Activated T-cell treated with anti-CD3 and anti-CD28 coated beads for 1 hour (primary cell): ENCODE measurements around the gene STAG3.
"Not testable (repeated sequence)": the region's sequence is repeated elsewhere in the genome, so short reads cannot be mapped to it uniquely, and the experiment has no call there.

Experiments
- DNase-seq: peaks from one replicate; pipeline ENCODE4 v3.0.0-alpha.2; 2020; ENCODE audit warnings: low read depth

Gene STAG3, protein sequence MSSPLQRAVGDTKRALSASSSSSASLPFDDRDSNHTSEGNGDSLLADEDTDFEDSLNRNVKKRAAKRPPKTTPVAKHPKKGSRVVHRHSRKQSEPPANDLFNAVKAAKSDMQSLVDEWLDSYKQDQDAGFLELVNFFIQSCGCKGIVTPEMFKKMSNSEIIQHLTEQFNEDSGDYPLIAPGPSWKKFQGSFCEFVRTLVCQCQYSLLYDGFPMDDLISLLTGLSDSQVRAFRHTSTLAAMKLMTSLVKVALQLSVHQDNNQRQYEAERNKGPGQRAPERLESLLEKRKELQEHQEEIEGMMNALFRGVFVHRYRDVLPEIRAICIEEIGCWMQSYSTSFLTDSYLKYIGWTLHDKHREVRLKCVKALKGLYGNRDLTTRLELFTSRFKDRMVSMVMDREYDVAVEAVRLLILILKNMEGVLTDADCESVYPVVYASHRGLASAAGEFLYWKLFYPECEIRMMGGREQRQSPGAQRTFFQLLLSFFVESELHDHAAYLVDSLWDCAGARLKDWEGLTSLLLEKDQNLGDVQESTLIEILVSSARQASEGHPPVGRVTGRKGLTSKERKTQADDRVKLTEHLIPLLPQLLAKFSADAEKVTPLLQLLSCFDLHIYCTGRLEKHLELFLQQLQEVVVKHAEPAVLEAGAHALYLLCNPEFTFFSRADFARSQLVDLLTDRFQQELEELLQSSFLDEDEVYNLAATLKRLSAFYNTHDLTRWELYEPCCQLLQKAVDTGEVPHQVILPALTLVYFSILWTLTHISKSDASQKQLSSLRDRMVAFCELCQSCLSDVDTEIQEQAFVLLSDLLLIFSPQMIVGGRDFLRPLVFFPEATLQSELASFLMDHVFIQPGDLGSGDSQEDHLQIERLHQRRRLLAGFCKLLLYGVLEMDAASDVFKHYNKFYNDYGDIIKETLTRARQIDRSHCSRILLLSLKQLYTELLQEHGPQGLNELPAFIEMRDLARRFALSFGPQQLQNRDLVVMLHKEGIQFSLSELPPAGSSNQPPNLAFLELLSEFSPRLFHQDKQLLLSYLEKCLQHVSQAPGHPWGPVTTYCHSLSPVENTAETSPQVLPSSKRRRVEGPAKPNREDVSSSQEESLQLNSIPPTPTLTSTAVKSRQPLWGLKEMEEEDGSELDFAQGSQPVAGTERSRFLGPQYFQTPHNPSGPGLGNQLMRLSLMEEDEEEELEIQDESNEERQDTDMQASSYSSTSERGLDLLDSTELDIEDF

DNA sequence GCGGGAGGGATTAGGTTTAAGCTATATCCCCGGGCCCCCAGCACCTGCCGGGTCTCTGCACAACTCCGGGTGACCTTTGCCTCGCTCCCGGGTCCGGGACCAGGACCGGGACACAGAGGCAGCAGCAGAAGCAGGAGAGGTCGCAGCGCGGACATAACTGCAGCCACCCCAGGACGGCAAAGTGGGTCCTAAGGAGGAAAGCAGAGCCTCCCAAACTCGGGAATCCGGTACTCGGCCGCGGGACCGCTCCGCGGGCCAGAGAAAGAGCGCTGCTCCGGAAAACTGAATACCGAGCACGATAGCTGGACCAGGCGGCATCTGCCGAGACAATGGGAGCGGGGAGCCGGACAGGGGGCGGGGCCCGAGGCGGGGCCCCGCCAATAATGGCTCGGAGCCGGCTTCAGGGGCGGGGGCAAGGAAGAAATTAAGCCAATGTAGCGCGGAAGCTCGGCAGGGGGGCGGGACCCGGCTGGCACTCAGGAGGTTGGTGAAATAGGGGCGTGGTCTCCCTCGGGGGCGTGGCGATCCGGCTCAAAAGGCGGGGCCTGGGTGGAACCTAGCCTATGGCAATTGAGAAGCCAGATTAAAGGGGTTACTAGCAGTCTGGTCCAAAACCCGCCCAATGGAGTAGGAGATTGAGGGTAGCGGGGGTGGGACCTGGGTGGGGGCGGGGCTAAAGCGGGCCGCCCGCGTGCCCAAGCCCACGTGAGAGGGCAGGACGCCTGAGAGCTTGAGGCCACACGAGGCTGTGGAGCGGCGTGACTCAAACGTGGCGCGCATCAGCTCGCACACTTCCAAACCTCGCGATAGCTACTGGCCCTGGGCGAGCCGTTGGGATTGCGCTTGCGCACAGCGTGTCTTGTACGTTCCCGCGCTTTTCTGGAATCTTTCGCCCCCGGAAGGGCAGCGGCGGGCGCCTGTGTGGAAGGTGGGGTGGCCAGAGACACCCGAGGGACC lies at the start of gene STAG3, which contains the start of gene GPC2:
Gene STAG3 (plus strand): TSS at position 874 of the 957 bp plus-strand sequence. CDS start 2,639 bp downstream, outside the sequence.
Gene GPC2 (minus strand): TSS at position 337 of the 957 bp plus-strand sequence. CDS start 182 bp downstream, at position 155.
- DNase-seq, result peak; percentile 96

DNA sequence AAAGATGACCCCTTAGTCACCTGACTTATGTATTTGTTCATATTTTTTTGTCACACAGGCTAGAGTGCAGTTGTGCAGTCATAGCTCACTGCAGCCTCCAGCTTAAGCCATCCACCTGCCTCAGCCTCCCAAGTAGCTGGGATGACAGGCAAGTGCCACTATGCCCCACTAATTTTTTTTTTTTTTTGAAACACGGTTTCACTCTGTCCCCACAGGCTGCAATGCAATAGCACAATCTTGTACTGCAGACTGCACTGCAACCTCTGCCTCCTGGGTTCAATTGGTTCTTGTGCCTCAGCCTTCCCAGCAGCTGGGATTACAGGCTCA lies 49.1 kb upstream of the STAG3 start:
- DNase-seq, result no peak

DNA sequence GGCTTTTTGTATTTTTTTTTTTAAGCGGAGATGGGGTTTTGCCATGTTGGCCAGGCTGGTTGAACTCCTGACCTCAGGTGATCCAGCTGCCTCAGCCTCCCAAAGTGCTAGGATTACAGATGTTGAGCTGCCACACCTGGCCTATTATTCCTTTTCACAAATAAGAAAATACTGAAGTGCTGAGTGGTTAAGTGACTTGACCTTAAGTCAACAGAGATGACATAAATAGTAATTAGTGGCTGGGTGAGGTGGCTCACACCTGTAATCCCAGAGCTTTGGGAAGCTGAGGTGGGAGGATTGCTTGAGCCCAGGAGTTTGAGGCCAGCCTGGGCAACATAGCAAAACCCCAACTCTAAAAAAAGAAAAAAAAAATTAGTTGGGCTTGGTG lies 47.5 kb upstream of the STAG3 start:
- not testable (repeated sequence) for DNase-seq

DNA sequence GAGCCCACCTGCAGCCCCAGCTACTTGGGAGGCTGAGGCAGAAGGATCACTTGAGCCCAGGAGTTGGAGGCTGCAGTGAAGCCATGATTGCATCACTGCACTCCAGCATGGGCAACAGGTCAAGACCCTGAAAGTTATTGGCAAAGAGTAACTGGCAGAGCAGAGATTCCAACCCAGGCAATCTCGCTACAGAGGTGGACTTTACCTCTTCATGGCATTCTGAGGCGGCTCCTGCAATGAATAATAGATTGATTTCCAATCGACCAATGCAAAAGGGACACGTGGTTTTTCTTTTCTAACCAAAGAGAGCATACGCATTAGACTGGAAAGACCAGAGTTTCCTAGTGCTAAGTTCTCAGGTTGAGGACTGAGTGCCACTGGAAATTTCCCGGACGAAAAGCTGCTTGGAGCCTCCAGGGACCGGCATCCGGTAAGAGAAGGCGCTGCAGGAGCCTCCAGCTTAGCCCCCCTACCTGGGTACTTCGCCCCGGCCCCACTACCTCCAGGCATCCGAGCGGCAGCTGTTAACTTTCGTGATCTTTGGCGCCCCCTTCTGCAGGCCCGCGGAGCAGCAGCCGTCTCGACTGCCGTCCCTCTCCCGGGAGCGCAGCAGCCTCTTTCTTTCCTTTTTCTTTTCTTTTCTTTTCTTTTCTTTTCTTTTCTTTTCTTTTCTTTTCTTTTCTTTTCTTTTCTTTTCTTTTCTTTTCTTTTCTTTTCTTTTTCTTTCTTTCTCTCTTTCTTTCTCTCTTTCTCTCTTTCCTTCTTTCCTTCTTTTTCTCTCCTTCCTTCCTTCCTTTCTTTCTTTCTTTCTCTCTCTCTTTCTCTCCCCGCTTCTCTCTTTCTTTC lies 46.9 kb upstream of the STAG3 start:
- DNase-seq, result peak; percentile 80

DNA sequence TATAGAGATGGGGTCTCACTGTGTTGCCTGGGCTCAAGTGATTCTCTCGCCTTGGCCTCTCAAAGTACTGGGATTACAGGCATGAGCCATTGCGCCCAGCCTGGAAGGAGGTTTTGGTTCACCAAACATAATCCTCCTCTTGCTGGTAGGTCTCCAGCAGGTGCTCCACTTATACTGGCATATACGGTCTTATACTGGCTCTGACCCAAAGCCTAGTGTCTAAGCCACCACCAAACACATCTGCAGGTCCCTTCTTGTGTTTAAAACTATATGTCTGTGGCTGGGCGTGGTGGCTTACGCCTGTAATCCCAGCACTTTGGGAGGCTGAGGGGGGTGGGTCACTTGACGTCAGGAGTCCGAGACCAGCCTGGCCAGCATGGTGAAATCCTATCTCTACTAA lies 45.6 kb upstream of the STAG3 start:
- no peak for DNase-seq

DNA sequence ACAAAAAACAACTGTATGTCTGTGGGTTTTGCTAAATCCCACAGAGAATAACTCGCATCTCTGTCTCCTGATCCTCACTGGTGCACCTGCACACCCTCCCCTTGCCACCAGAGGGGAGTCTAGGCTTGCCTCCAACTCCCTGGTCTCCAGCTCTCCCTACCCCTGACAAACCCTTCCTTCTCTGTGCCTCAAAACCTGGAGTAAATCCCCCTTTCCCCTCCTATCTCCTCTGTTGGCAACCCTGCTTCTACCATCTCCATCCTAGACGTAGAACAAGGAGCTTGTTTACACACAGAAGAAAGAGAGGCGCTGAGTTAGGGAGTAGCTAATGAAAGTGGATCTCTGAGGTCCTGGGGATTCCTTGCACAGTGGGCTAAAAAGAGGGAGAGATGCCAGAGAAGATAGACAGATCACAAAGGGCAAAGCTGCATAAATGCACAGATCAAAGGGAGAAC lies 45.0 kb upstream of the STAG3 start:
- DNase-seq, result peak; percentile 52

DNA sequence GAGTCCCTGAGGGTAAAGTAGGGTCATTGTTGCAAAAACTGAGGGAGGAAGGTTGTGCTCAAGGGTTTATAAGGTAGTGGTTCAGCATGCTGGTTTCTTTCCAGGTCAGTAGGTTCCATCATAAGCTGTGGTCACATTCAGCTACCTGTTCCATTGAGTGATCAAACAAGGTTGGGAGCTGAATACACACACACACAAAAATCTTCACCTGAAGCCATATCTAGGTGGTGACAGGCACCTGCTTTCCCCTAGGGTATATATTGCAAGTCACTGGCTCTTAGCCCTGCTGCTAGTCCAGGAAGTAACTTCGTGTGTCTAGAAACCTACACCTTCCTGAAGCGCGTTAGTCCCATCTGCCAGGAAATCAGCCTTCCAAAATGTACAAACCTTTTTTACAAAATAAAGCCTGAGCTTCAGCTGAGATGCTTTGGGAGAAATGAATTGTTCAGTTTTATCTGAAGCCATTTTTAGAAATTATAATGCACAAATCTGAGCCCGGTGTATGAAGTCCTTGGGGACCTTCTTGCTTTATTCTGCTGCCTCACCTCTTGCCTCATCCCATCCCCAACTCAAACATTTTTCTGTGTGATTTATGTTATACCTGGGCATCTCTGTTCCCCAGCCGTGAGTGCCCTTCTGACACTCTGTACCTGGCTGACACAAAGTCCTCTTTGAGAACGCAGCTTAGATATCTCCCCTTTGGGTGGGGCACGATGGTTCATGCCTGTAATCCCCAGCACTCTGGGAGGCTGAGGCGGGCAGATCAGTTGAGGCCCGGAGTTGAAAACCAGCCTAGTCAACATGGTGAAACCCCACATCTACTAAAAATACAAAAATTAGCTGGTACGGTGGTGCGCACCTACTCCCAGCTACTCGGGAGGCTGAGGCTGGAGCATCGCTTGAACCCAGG lies 39.6 kb upstream of the STAG3 start:
- no peak for DNase-seq

DNA sequence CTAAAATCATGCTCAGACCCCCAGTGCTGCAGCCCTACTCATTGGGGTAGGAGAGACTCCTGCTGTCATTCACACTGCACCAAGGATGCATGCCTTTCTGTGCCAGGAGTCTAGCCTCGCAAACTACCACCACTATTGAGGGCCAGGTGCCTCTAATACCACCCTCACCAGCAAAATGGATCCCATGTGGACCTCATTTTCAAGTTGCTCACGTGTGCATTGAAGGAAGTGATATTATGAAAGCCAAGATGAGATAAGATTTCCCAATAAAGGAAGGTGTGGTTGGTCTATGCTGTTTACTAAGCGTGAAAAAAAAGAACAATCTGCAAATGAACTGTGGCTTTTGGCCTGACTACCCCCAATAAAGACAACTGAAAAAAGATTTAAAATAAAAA lies 36.2 kb upstream of the STAG3 start:
- DNase-seq, result no peak

DNA sequence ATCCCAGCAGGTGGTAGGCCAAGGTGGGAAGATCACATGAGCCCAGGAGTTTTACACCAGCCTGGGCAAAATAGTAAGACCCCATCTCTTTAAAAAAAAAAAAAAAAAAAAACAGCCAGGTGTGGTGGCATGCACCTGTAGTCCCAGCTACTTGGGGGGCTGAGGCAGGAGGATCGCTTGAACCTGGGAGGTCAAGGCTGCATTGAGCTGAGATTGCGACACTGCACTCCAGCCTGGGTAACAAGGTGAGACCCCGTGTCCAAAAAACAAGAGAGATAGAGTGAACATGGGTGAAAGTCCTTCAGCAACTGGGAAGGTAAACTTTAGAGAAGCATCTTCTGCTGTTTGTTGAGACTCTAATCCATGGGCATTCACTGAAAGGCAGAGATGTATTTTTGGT lies 35.3 kb upstream of the STAG3 start:
- DNase-seq, result no peak

DNA sequence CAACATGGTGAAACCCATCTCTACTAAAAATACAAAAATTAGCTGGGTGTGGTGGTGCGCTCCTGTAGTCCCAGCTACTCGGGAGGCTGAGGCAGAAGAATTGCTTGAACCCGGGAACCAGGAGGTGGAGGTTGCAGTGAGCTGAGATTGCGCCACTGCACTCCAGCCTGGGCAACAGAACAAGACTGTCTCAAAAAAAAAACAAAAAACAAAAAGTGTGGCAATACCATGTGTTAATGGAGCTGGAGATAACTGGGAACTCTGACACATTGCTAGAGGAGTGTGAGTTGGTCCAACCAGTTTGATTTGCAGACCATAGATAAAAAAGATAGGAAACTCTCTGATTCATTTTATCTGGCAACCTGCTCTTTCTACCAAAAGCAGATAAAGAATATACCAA lies 31.4 kb upstream of the STAG3 start:
- not testable (repeated sequence) for DNase-seq

DNA sequence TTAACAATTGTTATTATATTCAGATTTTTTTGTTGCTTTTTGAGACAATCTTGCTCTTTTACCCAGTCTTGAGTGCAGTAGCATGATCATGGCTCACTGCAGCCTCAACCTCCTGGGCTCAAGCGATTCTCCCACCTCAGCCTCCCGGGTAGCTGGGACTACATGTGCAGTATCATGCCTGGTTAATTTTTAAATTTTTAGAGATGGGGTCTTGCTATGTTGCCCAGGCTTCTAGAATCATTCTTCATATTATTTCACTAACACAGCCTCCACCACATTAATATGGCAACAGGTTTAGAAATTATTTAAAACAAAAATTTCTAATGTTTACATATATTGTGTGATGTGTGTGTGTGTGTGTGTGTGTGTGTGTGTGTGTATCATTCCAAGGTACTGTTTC lies 30.4 kb upstream of the STAG3 start:
- DNase-seq, result no peak

DNA sequence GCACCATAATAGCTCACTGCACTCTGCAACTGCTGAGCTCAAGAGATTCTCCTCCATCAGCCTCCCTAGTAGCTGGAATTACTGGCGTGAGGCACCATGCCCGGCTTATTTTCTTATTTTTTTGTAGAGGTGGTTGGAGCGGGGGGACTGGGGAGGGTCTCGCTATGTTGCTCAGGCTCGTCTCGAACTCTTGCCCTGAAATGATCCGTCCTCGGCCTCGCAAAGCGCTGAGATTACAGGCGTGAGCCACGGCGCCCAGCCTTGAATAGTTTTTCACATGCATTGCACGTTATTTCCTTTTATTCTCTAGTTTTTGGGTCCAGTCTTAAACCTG lies 29.5 kb upstream of the STAG3 start:
- DNase-seq, result no peak

DNA sequence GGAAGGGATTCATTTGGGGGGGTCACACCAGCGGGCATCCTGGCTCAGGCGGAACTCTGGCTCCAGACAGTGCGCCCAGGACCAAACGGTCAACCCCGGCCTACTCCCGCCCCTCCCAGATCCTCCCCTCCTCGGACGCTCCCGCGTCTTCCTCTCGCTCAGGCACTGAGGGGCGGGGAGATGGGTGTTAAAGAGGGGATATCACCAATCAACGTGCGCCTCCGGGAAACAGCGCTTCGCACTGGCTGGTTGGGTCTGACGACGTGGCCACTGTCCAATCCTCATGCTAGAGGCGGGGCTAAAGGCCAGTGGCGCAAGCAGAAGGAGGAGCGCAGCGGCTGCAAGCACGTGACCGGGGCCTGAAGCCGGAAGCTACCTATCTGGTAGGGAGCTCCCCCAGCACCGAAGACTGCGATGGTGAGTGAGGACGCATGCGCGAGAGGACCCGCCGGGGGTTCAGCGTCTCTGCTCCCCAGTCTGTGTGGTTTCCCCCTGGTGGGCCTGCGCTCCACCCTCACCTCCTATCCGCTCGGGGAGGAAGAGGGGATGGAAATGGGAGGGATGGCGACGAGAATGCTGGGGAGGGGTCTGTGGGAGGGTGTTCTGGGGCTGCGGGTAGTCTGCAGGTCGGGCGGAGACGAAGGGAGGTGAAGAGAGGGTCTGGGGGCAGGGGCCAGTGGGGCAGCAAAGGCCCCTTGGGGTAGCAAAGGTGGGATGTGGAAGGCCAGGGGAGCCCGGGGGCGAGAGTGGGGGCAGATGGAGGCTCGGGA lies 29.0 kb upstream of the STAG3 start, which contains the start of gene LAMTOR4:
Gene LAMTOR4 (plus strand): TSS at position 360 of the 770 bp plus-strand sequence. CDS start 55 bp downstream, at position 415.
- DNase-seq, result peak; percentile 92

DNA sequence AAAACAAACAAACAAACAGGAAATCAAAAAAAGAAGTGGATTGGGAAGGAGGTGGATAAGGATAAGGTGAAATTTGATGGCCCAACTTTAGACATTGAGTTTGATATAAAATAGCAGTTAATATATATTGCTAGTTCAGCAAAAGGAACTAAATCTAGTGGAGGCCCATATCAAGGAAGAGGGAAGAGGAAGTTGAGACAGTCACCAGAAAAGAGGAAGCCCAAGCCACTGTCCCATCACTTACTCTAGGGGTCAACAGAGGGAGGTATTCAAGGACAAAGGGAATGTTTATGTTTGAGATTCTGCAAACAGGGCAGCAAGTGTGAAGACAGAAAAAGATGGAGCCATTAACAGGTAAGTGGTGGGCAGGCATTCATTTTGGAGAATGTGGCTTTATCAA lies 25.3 kb upstream of the STAG3 start:
- DNase-seq, result no peak

DNA sequence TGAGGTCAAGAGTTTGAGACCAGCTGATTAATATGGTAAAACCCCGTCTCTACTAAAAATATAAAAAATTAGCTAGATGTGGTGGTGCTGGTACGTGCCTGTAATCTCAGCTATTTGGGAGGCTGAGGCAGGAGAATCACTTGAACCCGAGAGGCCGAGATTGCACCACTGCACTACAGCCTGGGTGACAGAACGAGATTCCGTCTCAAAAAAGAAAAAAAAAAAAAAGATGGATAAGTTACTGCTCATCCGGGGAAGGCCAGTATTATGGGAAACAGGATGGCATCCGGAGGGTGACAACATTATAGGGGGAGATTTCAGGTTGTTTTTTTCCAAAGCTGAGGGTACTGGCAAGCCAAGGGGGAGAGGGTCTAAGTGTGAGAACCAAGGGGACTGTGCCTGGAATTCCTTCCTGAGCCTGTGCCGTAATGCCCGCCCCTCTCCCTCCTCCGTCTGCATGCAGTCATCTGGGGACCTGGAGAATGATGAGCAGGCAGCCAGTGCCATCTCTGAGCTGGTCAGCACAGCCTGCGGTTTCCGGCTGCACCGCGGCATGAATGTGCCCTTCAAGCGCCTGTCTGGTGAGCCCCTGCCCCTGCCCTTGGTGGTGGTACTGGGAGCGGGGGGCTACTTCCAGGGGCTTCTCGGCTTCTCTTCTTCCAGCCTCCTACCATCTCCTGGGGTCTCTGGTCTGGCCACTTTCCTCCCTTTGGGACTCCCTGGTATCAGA lies 24.6 kb upstream of the STAG3 start:
- no peak for DNase-seq

DNA sequence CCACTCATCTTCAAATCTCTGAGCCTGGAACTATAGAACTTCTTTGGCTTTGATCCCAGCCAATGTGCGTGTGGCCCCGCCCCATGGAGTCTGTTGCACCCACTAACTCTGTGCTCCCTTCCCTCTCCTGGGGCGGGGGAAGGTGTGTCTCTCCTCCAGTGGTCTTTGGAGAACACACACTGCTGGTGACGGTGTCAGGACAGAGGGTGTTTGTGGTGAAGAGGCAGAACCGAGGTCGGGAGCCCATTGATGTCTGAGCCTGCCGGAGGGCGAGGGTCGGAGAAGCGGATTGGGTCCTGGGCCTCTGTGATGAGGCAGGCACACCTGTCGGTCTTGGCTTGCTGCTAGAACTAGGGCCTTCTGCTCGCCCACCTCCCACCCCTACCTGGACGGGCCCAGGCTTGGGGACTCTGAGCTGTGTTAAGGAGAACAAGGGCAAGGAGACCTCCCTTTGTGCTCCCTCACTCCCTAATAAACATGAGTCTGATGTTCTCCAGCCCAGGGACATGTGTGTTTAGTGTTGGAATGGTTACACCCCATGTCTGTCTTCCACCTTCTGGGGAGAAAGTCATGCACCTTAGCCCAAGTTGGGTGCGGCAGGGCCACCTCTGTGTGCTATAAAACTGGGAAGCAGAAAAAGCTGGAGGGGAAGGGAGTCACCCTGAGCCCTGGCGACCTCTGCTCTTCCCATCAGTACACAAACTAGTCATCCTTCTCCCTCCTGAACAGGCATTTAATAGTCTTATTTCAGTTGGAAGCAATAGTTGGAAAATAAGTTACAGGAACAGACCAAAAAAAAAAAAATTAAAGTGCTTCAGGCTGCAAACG lies 23.8 kb upstream of the STAG3 start:
- no peak for DNase-seq
